Measurements from ENCODE around the gene RAB6B. TPM values are rescaled to one million over a fixed set of nuclear protein-coding genes. Genes with fewer than 3 reads are reported as not detected.

Gene RAB6B
- total RNA-seq, 1 experiment from 2014 or later: 14.1 TPM

GRCh38 chr3:133881939-133882825 is 13.5 kb downstream of the RAB6B start:
- ChIA-PET RAD21 (ENCODE audit: low non-redundant PET in 1 of 2, low total read pairs in 2 of 2, uncharacterized antibody in 2 of 2, unreplicated experiment in 2 of 2) (no interaction called here), CTCF (no interaction called here), POLR2A (no interaction called here)
- H3K4me2 ChIP-seq (ENCODE audit: low read length): peak overlapping the region; percentile 25
- H3K4me3 ChIP-seq (replicated peaks in 1 of 2; ENCODE audit: low read depth in 1 of 2, low read length in 2 of 2): no peak overlapping the region
- H3K9me3 ChIP-seq (ENCODE audit: control insufficient read depth in 1 of 2, insufficient read depth in 1 of 2, low read depth in 1 of 2, low read length in 2 of 2): no peaks in the 10 kb centered on the region
- no peaks in the 10 kb centered on the region for H3K9me2 ChIP-seq (ENCODE audit: insufficient read depth)
- no TSS peak for BruUV-seq (replicated peaks)
- no peaks in the 10 kb centered on the region for H3K79me2 ChIP-seq (ENCODE audit: insufficient read depth, low read length)
- H3K36me3 ChIP-seq (ENCODE audit: control insufficient read depth in 1 of 2, insufficient read depth in 2 of 2, low read length in 2 of 2): no peaks in the 10 kb centered on the region
- intact Hi-C loops (cut with micrococcal nuclease): no loop called here
- H3K27ac ChIP-seq (ENCODE audit: low read depth, low read length): no peak overlapping the region
- TF ChIP-seq ATF3 (IDR thresholded peaks at IDR 0.05): no peak
- TF ChIP-seq EZH2phosphoT487 (IDR thresholded peaks at IDR 0.05; ENCODE audit: borderline replicate concordance): no peak
- no peak for TF ChIP-seq MAX (IDR thresholded peaks at IDR 0.05)
- no peak for TF ChIP-seq ZNF274 (IDR thresholded peaks at IDR 0.05; ENCODE audit: low read depth, low read length)
- no peak for TF ChIP-seq FOSL1 (IDR thresholded peaks at IDR 0.05; ENCODE audit: low read depth)
- TF ChIP-seq EGR1 (IDR thresholded peaks at IDR 0.05; ENCODE audit: low read depth): no peak
- no peak for TF ChIP-seq REST (IDR thresholded peaks at IDR 0.05; ENCODE audit: low read depth)
- no peak for TF ChIP-seq SP1 (IDR thresholded peaks at IDR 0.05; ENCODE audit: low read depth)
- TF ChIP-seq CBX3 (IDR thresholded peaks at IDR 0.05; ENCODE audit: low read depth): no peak
- no peak for TF ChIP-seq POLR2AphosphoS5 (IDR thresholded peaks at IDR 0.05; ENCODE audit: low read depth, low read length)
- TF ChIP-seq RAD21 (IDR thresholded peaks at IDR 0.05; ENCODE audit: low read depth): no peak
- TF ChIP-seq CEBPB (IDR thresholded peaks at IDR 0.05; ENCODE audit: low read depth): no peak
- no peak for TF ChIP-seq SIN3A (IDR thresholded peaks at IDR 0.05; ENCODE audit: low read depth)
- TF ChIP-seq SRF (IDR thresholded peaks at IDR 0.05; ENCODE audit: low read depth): no peak
- TF ChIP-seq JUND (IDR thresholded peaks at IDR 0.05): no peak
- TF ChIP-seq ZFX (IDR thresholded peaks at IDR 0.05): no peak
- no peak for TF ChIP-seq ZBTB33 (IDR thresholded peaks at IDR 0.05; ENCODE audit: extremely low read depth, insufficient replicate concordance, low read length)
- no peaks in the 10 kb centered on the region for H3K27me3 ChIP-seq (ENCODE audit: insufficient read depth, low read length)
- H2AFZ ChIP-seq (ENCODE audit: low read depth, low read length, poor library complexity, severe bottlenecking): no peak overlapping the region
- DNase-seq (ENCODE audit: low read depth, low spot score): no peak
- H3K4me1 ChIP-seq (ENCODE audit: control insufficient read depth in 1 of 2, insufficient read depth in 2 of 2, low read length in 2 of 2): peaks cover 0 to 9% of the 10 kb centered on the region in 2 experiments; a peak in 3 of 4 replicates
- H4K20me1 ChIP-seq (ENCODE audit: insufficient read depth): no peaks in the 10 kb centered on the region
- no peak overlapping the region for H3K9ac ChIP-seq (ENCODE audit: low read length)
- peak; percentile 32; the same call in 1 of the 2 replicates for ATAC-seq

Data from HCT116 (cell line).